Daoy (cell line): Measurements from ENCODE around the gene ATOX1. TPM values are rescaled to one million over a fixed set of nuclear protein-coding genes. Genes with fewer than 3 reads are reported as not detected.
"Not testable (repeated sequence)": the region's sequence is repeated elsewhere in the genome, so short reads cannot be mapped to it uniquely, and the experiment has no call there.

Experiments
- DNase-seq: peaks from one replicate; pipeline ENCODE4 v3.0.0-alpha.2; 2015; ENCODE audit warnings: low read depth
- total RNA-seq: library from RNA; depleted of rRNA; stranded (reverse); fragments of >200 nt; shearing (Covaris generic); gene quantifications from 2 replicates; pipeline ENCODE4 v1.2.3, GENCODE V29; 2014

ATOX1 gene
- total RNA-seq, 1 experiment from 2014 or later = 105 TPM

DNA sequence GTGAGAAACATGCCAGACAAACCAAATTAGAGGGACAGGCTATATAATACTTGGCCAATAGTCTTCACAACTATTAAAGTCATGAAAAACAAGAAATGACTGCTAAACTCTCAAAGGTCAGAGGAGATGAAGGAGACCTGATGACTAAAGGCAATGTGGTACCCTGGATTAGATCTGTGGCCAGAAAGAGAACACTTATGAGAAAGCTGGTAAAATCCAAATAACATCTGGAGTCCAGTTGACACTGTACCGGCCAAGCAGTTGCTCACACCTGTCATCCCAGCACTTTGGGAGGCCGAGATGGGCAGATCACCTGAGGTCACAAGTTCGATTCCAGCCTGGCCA lies 24.4 kb downstream of the ATOX1 start:
- no peak for DNase-seq

DNA sequence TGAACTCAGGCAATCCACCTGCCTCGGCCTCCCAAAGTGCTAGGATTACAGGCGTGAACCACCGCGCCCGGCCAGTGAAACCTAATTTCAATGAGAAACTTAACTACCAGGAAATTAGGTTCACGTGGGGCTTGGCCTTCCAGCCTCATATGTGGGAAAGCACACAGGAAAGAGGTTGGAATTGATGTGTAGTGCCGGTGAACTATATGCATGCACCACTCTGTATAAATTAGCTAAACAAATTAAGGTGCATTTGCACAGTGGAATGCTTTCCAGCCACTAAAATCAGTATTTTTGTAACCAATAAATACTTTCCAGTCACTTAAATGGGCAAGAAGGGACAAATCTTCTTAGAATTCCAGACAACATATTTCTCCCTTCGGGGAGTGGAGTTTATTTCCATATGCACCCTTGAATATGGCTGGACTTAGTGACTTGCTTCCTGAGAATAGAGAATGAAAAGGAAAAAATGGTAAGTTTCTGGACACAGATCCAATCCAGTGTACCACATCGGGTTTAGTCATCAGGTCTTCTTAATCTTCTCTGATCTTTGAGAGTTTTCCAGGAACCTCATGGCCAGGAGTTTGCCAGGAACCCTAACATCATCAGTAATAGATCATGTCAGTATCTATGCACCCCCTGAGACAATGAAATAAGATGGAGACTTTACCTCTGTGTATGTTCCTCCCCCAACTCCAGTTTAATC lies 24.9 kb downstream of the ATOX1 start:
- DNase-seq = no peak

DNA sequence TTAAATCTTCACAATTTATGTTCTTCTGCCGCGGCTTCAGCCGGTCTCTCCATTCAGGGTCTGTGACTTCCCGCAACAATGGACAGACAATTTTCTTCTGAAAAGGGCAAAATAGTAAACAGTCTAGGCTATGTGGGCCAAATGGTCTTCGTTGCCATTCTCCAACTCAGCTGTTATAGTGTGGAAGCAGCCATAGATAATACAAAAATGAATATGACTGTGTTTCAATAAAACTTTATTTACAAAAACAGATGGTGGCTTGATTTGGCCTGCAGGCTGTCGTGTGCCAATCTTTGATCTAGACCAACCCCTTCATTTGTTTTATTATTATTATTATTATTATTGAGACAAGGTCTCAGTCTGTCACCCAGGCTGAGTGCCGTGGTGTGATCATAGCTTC lies 28.1 kb downstream of the ATOX1 start:
- DNase-seq = no peak

DNA sequence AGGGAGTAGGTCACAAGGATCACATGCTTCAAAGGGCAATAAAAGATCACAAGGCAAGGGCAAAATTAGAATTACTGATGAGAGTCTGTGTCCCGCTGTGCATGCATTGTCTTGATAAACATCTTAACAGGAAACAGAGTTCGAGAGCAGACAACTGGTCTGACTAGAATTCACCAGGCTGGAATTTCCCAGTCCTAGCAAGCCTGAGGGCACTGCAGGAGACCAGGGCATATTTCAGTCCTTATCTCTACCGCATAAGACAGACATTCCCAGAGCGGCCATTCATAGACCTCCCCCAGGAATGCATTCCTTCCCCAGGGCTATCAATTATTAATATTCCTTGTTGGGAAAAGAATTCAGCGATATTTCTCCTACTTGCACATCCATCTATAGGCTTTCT lies 28.8 kb downstream of the ATOX1 start:
- DNase-seq = not testable (repeated sequence)

DNA sequence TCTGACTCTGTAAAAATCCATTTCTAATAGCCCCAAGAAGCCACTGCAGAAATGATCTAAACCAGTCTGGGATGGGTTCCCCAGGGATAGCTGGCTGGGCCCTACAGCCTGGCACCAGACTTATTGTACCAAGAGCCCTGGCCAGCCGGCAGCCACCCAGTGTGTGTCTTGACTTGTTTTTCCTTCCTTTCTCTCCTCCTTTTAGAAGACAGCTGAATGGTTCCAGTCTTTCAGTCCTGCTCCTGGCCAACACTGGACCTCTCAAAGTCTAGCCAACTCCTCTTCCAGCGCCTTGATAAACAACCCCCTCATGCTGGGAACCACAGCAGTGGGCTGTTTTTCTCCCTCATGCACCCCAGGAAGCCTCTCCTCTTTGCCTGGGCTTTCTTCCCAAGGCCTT lies 34.1 kb downstream of the ATOX1 start:
- DNase-seq = no peak

DNA sequence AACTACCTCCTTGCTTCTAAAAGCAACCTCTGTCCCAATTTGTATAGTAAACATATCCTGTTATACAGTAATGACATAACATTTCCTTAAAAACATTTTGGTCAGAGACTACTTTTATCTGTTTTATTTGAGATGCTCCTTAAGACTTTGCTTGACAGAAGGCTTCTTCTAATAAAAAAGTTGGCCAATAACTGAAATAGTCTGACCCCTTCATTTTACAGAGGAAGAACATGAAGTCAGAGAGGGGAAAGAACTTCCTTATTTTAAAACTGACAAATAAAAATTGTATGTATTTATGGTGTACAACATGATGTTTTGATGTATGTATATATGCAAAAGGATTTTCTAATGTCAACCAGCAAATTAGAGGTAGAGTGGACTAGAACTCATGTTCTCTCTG lies 35.9 kb downstream of the ATOX1 start:
- no peak for DNase-seq

DNA sequence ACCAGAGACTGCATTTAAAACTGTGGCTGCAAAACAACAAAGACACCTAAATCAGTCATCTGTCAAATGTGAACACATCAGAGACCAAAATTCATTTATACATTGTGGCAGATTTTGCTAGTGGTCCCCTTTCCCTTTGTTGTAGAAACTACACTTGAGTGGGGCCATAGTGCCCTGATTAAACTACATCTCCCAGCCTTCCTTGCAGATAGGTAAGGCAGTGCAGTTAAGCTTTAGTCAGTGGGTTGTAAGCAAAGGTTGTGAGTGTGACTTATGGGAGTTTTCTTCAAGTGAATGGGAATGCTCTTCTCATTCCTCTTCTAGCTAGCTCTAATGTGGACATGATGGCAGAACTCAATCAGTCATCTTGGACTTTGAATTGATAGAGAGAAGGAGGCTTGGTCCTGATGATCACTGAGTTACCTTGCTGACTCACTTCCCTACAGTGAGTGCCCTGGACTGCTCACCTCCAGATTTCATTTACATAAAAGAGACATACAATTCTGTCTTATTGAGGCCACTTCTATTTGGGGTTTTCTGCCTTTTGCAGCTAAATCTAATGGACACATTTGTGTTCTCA lies 36.5 kb downstream of the ATOX1 start:
- no peak for DNase-seq

DNA sequence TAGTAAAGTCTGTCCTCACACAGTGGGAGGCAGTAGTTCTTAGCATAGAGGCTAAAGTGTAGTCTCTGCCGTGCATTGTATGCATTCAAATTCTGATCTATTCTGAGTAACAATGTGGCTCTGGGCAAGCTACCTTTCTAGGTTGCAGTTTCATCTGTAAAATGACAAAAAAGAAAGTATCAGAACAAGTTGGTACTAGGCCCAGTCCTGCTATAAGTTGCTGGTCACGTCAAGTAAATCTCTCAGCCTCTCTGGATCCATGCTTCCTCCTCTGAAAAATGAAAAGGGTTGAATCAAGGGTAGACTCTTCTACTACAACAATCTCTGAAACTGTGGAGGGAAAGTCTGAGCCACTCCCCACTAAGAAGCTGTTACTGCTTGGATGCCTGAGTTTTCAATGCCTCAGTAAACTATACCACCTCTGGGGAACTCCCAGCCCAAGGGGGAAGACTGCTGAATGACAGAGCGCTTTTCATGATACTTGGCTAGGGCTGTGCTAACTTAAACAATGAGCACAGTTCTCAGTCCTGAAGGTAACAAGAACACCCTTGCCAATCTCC lies 37.3 kb downstream of the ATOX1 start:
- DNase-seq = no peak

DNA sequence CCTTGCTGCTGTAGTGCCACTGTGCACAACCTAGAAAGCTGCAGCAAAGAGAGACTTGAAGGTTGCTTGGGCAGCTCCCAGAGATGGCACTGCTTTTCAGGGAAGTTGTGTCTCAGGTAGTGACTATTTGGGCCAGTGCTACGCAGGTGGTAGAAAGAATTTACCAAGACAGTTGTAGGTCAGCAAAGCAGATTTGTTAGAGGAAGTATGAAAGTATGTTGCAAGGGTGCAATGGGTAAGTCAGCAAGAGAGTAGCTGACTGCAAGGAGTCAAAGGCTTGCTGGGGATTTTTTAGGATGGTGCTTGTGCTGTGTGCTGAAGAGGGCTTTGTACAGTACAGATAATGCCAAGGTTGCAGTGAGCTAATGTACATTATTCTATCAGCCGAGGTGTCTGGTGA lies 38.2 kb downstream of the ATOX1 start:
- DNase-seq = no peak

DNA sequence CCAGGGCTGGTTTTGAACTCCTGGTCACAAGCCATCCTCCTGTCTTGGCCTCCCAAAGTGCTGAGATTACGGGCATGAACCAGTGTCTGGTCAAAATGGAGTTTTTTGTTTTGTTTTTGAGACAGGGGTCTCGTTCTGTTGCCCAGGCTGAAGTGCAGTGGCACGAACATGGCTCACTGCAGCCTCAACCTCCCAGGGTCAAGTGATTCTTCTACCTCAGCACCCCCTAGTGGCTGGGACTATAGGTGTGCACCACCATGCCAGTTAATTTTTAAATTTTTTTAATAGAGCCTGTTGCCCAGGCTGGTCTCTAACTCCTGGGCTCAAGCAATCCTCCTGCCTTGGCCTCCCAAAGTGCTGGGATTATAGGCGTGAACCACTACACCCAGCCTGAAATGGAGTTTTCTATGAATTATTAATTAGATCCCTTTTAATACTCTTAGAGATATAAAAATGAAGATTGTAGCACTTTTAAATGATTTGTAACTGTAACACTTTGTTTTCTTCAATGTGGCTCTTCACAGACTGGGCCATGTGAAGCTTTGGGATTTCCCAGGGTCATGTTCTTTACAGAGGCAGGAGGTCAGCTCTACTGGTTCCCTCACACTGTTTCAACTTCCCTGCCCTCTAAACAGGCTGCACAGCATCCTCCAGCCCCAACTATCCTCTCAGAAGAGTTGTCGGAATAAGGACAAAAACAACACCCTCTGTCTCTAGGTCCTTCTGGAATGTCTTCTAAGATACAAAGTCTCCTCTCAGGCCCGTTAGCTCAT lies 39.0 kb downstream of the ATOX1 start:
- peak; percentile 68 for DNase-seq

DNA sequence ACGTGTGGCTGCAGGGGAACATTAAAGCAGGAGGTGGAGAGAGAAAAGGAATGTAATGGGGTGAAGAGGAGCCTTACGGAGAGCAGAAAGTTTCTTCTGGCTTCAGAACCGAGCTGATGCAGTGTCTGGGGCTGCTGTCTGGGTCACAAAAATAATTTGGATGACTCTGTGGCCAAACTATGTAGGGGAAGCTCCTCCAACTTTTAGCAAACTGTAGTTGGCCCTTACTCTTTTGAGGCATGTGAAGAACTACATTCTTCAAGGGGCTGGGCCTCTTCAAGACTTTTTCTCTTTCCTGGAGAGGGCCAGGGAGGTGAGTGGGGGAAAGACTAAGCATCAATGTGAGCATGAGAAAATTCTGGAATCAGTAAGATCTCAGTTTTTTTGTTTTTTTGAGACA lies 39.8 kb downstream of the ATOX1 start:
- no peak for DNase-seq

DNA sequence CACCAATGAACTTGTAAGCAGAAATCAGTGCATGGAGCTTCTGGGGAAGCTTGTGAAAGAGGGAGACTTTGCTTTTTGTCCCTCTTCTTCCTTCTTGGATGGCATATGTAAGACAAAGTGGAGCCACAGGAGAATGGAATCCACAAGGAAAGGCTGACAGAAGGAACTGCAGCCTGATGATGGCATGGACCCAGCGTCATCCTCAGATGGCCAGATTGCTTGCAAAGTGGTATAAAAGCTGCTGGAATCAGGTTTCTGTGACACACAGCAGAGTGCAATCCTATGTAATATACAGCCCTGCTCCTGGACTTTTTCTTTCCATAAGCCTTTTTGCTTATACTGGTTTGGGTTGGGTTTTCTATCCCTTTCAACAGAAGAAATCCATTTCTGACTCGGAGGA lies 40.3 kb downstream of the ATOX1 start:
- DNase-seq = no peak

DNA sequence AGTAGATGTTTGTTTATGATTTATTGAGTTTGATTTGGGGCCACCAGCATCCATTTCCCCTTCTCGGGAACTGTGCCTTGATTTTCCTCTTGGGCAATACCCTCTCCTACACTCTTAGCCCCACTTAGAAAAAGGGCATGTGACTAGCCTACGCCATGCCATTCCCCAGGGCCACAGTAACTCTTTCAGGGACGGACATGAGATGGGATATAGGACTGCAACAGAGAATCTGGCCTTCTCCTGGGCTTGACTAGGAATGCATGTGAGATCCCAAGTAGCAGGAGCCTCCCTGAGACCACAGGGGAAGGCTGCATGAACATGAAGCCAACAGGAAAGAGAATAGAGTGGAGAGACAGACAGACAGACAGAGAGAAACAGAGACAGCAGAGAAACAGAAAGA lies 41.0 kb downstream of the ATOX1 start:
- DNase-seq = no peak

DNA sequence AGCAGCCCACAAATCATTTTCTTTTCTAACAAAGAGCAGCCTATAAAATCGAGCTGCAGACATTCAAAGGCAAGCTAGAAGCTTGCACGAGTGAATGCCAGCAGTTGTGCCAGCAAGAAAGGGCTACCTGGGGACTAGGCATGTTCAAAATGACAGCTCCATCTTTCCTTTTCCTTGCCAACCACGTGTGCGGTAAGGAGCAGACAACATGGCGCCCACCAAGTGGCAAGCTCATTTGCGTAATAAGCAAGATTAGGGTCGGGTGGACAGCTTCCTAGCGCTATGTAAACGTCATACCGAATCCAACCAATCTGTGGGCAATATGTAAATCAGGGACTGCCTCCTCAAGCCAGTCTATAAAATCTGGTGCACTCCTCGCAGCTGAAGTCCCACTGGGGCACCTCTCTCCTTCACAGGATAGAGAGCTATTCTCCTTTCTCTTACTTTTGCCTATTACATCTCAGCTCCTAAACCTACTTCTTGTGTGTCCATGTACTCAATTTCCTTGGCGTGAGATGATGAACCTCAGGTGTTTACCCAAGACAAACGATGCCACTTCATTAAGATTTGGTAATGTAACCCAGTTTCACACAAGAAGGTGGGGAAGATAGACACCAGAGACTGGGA lies 49.2 kb downstream of the ATOX1 start:
- DNase-seq = no peak

DNA sequence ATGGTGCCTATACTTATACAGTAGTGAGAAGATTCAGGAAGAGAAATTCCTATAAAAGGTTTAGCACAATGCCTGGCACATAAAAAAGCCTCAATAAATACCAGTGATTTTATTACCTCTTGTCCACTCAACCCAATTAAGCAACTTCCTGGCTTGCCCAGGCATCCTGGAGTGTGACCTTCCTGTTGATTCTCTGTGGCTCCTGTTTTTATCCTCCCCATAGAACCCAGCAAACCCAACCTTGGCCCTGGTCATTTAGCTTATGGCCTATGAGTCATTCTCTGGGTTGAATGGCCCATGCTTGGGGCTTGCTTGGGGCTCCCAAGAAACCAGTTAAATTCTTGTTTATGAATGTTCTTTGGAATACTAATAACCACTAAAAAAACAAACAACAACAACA lies 50.3 kb downstream of the ATOX1 start:
- DNase-seq = no peak

DNA sequence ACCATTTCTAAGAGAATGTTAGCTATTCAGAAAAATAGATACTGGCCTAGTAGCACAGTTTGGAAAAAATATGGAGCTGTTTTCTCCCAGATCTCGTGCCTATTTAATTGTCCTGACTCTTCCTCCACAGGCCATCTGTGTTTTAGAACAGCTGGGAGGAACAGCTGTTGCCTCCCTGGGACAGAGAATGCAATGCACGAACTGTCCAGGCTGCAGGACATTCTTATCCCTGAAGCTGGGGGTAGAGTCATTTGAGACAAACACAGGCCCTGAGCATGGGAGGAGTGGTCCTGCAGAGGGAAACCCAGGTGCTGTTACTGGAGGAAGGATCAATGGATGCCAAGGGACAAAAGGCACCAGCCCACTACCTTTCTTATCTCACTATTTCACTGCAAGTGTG lies 50.9 kb downstream of the ATOX1 start:
- DNase-seq = no peak

DNA sequence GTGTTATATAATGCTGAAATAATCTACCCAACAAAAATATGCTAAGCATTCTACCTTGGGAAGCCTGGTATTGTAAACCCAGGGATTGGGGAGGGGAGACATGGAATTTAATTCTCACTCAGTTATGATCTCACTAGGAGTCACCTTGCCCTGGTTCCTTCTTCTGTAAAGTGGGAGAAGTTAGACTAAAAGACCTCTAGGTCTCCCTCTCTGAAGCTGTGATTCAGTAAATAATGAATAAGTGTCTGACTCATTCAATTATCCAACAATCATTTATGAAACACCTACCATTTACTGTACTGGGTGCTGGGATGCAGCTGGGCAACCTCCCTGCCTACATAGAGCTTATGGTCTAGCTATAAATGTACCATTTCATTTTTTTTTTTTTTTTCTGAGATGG lies 51.5 kb downstream of the ATOX1 start:
- DNase-seq = peak; percentile 13

DNA sequence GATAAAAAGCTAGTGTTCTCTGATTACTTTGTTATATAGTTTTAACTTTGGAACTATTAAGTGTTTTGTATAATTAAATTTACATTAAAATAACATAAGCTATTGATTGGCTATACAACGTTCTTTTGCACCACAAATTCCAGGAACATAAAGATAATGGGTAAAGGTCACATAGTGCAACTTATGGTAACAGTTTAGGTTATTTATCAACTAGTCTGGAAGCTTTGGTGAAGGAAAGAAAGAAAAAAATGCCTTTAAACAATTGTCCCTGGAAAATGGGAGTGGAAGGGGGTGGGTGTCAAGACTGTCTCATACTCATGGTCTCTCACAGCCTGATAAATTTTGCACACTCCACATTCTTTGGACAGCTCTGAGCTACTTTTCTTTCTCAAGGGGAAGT lies 54.7 kb downstream of the ATOX1 start:
- DNase-seq = no peak

DNA sequence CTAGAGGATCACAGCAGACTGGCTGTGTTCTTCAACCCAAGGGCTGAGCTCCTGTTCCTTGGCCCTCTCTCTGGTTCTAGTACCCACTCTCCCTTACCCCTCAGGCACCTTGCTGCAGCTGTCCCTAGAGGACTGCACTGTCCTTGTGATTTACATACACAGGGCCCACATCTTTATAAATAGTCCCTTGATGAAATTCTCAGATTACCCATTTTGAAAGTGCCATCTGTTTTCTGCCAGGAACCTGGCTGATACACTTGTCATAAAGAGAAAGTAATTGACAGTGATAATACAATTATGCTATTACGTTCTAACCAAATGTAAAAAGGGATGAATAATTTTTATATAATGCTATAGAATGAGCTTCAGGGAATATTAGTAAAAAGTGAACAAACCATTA lies 55.2 kb downstream of the ATOX1 start:
- no peak for DNase-seq

DNA sequence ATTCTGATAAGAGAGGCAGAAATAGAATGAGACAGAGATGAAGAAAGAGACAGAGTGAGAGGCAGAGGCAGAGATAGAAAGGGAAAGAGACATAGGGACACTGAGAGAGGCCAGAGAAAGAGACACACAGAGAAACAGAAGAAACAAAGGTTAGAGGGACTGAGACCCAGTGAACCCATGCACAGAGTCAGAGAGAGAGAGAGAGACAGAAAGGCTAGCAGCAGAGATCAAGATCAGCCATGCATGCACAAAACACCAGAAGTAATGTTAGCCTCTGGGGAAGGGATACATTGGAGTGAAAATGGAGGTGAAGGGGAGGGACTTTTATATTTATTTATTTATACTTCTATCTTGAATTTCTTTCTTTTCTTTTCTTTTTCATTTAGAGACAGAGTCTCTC lies 57.6 kb downstream of the ATOX1 start:
- DNase-seq = no peak

DNA sequence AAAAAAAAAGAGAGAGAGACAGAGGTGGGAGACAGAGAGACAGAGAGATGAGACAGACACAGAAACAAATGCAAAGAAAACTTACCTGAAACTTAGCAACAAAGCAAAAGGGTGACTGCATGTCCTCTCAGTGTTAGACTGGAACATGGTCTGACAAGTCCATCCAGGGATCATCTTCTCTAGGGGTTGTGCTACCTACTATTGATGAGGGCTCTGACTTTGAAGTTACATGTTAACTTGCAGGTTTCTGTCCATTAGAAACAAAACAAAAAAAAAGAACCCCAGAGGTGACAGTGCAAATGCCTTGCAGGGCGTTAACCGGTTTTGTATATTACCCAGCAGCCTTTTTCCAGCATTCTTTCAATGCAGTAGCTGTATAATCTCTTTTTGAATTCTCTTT lies 58.1 kb downstream of the ATOX1 start:
- DNase-seq = no peak

DNA sequence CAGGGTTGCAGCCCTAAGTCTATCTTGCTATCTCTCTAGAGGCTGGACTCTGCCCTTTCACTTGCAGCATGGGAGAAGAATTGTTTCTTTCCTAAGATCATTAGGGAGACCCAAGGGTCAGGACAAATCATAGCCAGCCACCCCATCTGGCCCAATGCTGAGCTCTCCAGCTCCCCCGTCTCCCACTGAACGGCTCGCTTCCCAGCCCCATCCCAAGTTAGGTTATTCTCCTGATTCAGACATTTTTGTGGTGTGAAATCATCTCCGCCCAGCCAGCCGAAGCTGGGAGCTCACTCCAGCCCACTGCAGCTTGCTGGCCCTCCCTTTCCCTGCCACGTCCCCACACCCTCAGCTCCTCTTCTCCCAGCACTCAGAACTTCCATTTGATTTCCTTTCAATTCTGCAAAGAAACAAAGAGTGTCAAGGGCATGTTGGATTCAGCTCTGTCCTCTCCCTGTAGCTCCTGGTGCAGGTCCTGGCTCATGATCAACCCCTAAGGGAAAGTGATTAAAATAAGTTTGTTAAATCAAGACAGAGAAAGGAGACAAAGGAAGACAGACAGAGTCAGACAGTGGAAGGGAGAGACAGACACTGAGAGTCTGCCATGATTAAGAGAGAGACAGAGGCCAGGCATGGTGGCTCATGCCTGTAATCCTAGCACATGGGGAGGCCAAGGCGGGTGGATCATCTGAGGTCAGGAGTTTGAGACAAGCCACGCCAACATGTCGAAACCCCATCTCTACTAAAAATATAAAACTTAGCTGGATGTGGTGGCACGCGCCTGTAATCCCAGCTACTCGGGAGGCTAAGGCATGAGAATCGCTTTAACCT lies 59.1 kb downstream of the ATOX1 start:
- peak; percentile 97 for DNase-seq
